Measurements from ENCODE around the gene CDON. TPM values are rescaled to one million over a fixed set of nuclear protein-coding genes. Genes with fewer than 3 reads are reported as not detected.

The CDON gene
- total and polyA plus RNA-seq, 12 donors: 1.4 to 17.1 (median 8.9) TPM

DNA sequence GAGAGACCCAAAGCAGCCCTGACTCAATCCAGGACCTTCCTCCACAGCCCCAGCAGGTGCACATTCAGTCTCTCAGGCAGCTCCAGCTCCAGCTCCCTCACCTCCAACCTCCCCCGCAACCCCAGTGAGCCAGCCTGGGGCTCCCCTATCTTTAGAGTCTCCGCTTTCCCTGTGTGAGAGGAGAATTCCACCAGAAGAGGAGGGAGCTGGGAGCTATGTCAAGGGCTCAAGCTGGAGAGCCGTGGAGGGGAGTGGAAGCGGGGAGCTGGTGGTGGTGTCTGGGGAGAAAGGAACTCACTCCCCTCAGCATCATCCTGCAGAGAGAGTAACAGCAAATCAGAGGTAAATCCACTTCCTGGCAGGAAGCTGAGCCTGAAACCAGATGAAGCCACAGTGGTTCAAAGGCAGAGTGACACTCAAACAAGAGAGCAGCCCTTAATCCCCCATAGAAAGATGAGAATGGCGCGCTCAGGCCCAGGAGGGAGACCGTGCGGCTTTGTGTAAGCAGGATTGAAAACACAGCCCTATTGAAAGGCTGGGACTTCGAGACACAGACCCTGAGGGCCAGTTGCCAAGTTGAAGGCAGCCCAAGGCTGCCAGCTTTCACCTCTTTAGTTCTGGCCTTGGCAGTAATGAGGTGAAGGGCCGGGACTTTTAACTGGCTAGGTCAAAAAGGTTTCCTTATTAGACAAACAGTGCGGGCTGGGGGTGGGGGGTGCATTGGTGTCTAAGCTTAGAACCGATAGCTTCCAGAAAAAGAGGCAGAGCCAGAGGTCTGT lies 21.4 kb upstream of the CDON start:
- H3K4me3 ChIP-seq: no peak overlapping the region
- H3K4me1 ChIP-seq: peaks cover 0 to 13% (median 0%) of the 10 kb centered on the region in 9 donors
- WGBS, 2 donors: 58 to 67% methylated on average over 12 of the region's 12 CpGs
- no peak overlapping the region for H3K27ac ChIP-seq
- H3K9me3 ChIP-seq: no peaks in the 10 kb centered on the region
- peaks cover 0 to 3% (median 0%) of the 10 kb centered on the region in 7 donors for H3K27me3 ChIP-seq
- DNase-seq (no peak), ATAC-seq (no peak)
- intact Hi-C loops (cut with DNase I): no loop called here
- TF ChIP-seq, protein P1, sequence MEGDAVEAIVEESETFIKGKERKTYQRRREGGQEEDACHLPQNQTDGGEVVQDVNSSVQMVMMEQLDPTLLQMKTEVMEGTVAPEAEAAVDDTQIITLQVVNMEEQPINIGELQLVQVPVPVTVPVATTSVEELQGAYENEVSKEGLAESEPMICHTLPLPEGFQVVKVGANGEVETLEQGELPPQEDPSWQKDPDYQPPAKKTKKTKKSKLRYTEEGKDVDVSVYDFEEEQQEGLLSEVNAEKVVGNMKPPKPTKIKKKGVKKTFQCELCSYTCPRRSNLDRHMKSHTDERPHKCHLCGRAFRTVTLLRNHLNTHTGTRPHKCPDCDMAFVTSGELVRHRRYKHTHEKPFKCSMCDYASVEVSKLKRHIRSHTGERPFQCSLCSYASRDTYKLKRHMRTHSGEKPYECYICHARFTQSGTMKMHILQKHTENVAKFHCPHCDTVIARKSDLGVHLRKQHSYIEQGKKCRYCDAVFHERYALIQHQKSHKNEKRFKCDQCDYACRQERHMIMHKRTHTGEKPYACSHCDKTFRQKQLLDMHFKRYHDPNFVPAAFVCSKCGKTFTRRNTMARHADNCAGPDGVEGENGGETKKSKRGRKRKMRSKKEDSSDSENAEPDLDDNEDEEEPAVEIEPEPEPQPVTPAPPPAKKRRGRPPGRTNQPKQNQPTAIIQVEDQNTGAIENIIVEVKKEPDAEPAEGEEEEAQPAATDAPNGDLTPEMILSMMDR (IDR thresholded peaks at IDR 0.05): no peak
- H3K36me3 ChIP-seq: no peaks in the 10 kb centered on the region

DNA sequence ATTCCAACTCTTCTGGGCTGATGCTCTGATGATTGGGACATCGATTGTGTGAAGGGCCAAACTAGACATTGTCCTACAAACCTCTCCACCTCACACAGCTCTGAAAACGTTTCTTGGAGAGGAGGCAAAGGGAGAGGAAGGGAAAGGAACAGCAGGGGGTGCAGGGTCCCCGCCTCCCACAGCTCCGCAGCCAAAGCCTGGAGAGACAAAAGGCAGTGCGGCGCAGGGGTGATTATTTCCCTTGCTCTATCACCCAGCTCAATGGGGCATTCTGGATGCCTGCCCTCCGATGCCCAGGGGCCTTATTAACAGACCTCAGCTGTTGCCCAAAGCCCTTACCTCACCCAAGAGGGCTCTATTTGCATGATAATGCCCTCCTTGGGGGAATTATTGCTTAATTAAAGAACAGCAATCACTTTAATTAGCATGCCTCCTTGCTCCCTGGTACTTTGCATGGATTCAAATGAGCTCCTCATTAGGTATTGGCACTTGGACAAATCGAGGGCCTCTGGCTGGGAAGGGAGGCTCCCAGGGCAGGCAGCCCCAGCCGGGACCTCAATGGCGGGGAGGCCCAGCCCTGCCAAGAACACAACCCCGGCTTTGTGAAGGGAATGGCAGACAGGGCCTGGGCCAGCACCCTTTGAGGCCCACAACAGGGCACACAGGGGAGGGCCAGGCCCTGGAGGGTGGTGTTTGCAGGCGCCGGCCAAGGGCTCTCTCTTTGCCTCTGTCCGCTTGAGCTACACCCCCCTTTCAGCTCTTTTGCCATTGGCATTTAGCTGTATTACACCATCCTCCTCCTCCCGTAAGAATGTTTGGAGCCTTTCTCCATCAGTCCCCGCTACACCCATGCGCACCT lies 19.8 kb upstream of the CDON start:
- 78 to 81% methylated on average over 17 of the region's 17 CpGs for WGBS, 2 donors
- TF ChIP-seq, protein P1 (IDR thresholded peaks at IDR 0.05): no peak
- DNase-seq (no peak), ATAC-seq (peak in 2 of 8 donors; percentile 11 to 12)
- Histone ChIP-seq H3K4me3 (no peak overlapping the region), H3K4me1 (peaks cover 0 to 13% (median 0%) of the 10 kb centered on the region in 9 donors), H3K27me3 (peaks cover 0 to 3% (median 0%) of the 10 kb centered on the region in 7 donors), H3K36me3 (no peaks in the 10 kb centered on the region), H3K9me3 (no peaks in the 10 kb centered on the region), H3K27ac (no peak overlapping the region)
- intact Hi-C loops (cut with DNase I): no loop called here

DNA sequence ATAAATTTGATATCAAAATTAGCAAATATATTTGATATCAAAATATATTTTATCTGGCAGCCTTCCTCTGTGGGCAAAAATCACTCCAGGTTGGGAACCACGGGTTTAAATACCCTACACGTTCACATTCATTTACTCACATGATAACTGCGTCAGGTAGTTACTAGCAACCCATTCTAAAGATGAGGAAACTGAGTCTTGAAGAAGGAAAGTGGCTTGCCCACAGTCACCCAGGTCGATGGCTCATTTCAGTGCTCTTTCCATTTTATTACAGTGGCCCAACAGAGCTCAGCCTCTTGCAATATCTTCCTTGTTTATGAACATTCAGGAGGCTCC lies 19.2 kb upstream of the CDON start:
- intact Hi-C loops (cut with DNase I): no loop called here
- WGBS, 2 donors: 81 to 85% methylated on average over 4 of the region's 4 CpGs
- TF ChIP-seq, protein P1 (IDR thresholded peaks at IDR 0.05): no peak
- DNase-seq: no peak
- peaks cover 0 to 13% (median 0%) of the 10 kb centered on the region in 9 donors for H3K4me1 ChIP-seq
- no peaks in the 10 kb centered on the region for H3K36me3 ChIP-seq
- no peaks in the 10 kb centered on the region for H3K9me3 ChIP-seq
- no peak overlapping the region for H3K4me3 ChIP-seq
- ATAC-seq: no peak
- H3K27ac ChIP-seq: no peak overlapping the region
- H3K27me3 ChIP-seq: peaks cover 0 to 3% (median 0%) of the 10 kb centered on the region in 7 donors

DNA sequence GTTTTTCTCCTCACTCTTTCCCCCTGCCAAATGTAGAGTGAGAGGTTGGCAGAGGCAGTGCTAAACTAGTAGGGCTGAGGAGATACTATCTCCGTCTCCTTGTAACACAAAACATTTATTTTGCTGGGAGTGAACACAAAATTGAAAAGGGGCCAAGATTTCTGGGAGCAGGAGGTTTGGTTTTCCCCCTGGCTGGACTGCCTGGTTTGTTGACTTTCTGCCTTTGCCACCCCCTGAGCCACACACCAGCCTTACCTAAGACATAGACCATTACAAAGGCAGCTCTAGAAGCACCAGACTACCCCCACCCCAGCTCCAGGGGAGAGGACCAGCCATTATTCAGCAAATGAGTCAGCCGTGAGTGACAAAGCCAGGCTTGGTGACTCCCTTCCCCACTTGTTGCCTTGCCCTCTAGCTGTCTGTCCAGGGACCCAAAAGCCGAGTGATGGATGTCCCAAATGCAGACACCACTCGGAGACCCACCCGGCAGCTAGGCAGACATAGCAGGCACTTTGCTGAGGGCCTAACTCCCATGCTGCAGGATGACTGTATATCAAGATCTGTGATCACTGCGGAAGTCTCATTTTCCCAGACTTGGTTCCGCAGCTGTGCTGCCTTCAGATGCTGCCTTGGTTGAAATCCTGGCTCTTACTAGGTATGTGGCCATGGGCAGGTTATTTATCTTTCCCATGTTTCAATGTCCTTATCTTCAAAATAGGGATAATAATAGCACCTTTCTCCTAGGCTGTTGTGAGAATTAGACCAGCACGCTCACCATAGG lies 17.7 kb upstream of the CDON start:
- intact Hi-C loops (cut with DNase I): no loop called here

More for the DNA sequence above, 17.7 kb upstream of the CDON start:
- Histone ChIP-seq H3K9me3 (no peaks in the 10 kb centered on the region), H3K4me3 (no peak overlapping the region), H3K27me3 (peaks cover 0 to 6% (median 0%) of the 10 kb centered on the region in 7 donors), H3K36me3 (no peaks in the 10 kb centered on the region), H3K4me1 (peaks cover 0 to 13% (median 0%) of the 10 kb centered on the region in 9 donors), H3K27ac (no peak overlapping the region)
- DNase-seq (no peak), ATAC-seq (peak in 5 of 8 donors; percentile 17 to 46 (median 24))
- TF ChIP-seq, protein P1 (IDR thresholded peaks at IDR 0.05): no peak
- WGBS, 2 donors: 67 to 71% methylated on average over 8 of the region's 8 CpGs

Measured in heart right ventricle (tissue), 16 donors.